ENCODE data around the gene VTCN1.
A peak's percentile ranks its signal among the peaks of the same experiment; 100 is the strongest.
"Not testable (repeated sequence)": the region's sequence is repeated elsewhere in the genome, so short reads cannot be mapped to it uniquely, and the experiment has no call there.

Gene VTCN1

DNA sequence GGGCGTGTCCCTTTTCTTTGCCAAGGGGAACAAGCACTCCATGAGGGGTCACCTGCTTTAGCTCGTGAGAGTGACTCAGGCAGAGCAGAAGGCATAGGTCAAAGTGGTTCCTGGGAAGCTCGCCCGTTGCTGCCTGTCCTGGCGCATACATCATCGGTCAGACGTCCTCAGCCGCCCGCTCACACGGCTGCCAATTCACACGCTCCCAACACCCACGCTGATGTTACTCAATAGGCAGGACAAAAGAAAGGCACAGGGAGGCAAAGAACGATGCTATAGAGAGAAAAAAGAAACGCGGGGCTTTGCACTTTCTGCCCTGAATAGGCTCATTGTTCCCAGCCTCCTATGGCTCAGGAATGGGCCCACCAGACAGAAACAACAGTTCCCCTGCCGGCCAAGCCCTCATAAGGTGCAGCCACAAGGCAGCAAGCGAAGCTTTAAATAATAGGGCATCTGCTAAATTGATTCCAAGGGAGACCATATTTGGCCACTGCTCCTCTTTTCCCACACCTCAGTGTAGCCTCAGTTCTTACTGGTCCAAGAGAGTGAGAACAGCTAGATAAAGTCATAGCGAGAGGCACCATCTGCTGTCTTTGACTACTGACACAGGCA is 38.7 kb downstream of the VTCN1 start:
- peak overlapping the region; percentile 29 for H3K27ac ChIP-seq
- peak; percentile 91 for DNase-seq (ENCODE audit: low read depth, low spot score)

DNA sequence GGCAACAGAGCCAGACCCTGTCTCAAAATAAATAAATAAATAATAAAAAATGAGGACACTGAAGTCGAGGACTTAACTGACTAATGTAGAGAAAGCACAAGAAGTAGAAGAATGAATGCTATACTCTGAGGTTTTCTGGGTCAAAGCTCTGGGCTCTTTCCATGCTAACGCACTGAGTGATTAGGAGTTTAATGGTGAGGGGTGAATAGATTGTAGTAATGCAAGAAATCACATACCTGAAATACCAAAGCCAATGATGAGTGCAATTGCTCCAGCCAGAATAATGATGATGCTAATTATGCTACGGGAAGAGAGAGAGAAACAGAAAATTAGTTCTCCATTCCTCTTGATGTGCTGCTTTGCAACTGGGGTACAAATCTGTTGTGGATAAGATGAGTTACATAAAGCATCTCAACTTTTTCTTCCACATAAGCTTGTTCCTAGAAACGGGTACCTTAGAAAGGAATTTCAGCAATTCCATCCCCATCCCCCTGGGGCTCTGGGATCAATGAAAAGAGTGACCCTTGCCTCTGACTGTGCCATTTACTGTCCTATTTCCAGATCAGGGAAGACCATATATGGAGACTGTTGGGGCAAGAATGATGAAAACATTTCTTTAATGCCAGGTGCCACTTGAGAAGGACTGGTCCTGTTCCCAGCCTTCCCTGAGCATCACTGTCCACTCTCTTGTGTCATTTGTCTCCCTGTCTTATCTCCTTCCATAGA is 40.7 kb downstream of the VTCN1 start:
- no peak for DNase-seq (ENCODE audit: low read depth, low spot score)

DNA sequence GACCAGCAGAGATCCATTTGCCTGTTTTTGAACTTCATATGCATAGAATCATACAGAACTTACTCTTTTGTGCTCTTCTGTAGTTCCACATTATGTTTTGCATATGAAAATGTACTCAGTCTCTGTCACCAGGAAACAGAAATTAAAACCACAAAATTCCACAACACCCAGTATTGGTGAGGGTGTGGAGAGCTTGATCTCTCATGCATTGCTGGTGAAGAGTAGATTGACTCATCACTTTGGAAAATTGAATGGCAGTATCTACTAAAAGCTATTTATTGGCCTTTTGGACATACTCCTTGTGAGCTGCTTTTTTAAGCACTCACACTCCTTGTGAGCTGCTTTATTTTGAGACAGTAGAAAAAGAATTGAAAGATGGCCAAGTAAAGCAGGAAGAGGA is 43.3 kb downstream of the VTCN1 start:
- DNase-seq (ENCODE audit: low read depth, low spot score), result peak; percentile 62
- peak overlapping the region; percentile 58 for H3K27ac ChIP-seq

More for the DNA sequence above, 40.7 kb downstream of the VTCN1 start:
- H3K27ac ChIP-seq, result no peak overlapping the region

DNA sequence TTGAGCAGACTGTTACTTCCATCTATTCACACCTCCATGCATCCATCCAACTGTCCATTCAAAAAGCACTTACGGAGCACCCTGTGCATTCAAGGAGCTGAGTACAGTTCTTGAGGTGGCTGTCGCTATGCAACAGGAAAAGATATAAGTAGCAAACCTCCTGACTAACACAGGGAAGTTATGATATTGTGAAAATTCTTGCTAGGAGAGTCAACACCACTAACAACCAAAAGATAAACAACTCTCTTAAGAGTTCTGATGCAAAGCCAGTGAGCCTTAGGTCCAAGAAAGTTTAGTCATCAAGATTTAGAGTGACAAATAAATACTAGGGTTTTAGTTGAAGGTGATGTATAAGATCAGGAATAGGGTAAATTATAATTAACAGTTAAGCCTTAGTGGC is 44.7 kb downstream of the VTCN1 start:
- peak; percentile 87 for DNase-seq (ENCODE audit: low read depth, low spot score)
- H3K27ac ChIP-seq, result peak overlapping the region; percentile 58

DNA sequence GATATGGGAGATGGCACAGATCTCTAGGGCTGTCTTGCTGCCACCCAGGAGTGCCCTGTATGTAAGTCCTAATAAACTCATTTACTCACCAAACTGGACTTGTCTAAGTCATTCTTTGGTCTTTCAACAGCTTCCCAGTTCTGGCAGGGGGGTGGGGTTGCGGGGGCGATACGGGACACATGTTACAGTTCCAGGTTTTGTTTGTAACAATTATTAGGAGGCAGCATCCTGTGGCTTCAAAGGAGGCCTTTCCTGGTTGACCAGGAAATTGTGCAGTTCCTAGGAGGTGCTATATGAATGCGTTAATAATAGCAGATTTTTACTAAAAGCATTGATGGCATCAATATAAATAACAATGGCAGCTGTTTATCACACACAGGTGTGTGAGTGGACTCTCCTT is 46.5 kb downstream of the VTCN1 start:
- no peak overlapping the region for H3K27ac ChIP-seq
- DNase-seq (ENCODE audit: low read depth, low spot score), result no peak

DNA sequence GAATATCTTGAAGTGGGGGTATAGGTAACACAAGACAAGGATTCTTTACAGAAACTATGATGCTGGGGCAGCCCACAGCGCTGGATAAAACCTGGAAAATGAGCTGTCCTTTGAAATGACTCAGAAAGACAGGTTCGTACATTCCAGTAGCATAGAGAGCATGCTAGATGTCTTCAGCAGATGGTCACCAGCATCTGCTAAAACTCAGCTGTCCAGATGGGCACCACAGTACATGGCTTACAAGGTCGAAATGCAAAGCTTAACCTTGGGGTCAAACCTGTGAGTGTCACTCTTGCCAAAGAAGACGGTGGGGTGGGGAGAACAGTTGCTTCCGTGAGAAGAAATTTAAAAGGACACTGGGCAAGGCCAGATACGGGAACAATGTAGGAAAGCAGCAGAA is 47.9 kb downstream of the VTCN1 start:
- no peak overlapping the region for H3K27ac ChIP-seq
- DNase-seq (ENCODE audit: low read depth, low spot score), result no peak

DNA sequence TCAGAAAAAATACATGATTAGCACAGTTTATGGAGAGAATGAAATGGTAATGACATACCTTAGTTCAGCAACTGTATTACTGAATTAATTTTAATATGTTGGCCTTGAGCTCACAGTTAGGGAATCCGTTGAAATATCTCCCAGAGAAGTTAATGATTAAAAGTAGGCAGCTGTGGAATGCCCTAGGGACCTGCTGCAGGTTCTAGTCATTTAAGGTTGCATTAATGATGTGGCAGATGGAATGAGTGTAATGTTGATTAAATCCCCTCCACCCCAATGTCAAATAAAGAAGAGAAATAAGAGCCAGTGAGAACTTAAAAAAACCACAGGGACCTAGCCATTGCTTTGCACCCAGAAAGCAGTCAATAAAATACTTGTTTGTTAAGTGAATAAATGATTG is 48.8 kb downstream of the VTCN1 start:
- H3K27ac ChIP-seq, result no peak overlapping the region
- DNase-seq (ENCODE audit: low read depth, low spot score), result no peak

DNA sequence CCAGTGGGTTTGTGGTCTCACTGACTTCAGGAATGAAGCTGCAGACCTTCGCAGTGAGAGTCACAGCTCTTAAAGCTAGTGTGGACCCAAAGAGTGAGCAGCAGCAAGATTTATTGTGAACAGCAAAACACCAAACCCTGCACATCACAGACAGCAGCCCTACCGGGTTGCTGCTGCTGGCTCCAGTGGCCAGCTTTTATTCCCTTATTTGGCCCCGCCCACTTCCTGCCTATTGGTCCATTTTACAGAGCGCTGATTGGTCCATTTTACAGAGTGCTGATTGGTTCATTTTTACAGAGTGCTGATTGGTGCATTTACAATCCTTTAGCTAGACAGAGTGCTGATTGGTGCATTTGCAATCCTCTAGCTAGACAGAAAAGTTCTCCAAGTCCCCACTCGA is 59.4 kb downstream of the VTCN1 start:
- not testable (repeated sequence) for H3K27ac ChIP-seq; DNase-seq (ENCODE audit: low read depth, low spot score)

DNA sequence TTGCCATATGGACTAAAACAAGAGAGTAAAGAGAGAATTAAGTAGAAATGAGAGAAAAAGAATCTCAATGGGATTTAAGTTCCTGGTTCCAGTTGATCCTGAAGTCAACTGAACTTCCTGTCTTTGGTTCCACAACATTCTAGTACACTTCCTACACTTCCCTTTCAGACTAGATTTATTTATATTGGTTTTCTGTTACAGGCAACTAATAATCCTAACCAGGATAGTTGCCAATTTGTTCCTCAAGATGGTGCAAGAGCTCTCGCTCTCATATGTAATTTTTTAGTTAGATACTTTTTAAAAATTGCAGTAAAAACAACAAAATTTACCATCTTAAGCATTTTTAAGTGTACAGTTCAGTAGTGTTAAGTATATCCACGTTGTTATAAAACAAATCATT is 60.4 kb downstream of the VTCN1 start:
- no peak for DNase-seq (ENCODE audit: low read depth, low spot score)
- H3K27ac ChIP-seq, result no peak overlapping the region

DNA sequence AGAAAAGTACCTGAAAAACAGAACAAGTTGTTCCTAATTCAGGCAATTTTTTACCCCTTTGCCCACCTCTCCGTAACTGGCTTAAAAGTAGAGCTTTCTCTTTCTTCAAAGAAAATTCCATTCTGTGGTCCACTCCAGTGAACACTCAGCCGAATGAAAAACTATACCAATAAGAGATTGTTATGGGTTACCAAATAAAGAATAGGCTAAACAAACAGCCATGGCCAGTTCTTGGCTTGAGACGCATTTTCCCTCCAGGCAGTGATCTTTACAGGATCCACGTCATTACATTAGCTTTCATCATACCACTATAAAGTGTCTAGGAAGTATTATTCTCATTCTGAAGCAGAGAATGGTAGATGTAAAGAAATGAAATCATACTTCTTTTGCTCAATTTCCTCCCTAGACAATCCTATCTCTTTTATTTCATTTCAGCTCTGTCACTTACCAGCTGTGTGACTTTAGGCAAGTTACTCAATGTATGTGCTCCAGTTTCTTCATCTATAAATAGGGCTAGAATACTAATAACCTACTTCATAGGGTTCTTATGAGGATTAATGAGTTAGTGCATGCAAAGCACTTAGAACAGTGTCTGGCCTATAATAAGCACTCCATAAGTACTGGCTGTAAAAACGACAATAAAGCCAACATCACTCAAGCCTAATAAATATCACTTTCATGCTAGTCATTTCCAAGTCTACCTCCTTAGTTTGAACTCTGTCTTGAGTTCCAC is 62.7 kb downstream of the VTCN1 start:
- peak overlapping the region; percentile 79 for H3K27ac ChIP-seq
- no peak for DNase-seq (ENCODE audit: low read depth, low spot score)

DNA sequence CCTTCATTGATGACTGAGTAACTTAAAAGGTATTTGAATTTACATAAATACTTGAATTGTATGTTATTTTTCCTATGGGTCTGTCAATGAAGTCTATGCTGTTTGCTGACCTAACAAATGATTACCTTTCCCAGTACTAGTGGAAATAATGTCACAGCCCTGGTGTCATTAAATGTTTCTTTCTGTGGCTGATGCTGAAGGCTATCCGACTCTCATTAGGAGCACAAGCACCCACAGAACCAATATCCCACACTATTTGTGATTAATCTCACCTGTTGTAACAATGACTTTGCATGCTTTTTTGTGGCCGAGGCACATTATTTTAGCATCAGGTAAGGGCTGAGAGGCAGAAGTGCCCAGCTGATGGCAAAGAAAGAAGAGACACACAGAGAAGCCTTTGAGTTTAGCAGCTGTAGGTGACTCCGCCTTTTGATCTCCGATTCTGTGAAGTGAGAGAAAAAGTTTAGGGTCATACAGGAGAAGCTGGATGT is 63.3 kb downstream of the VTCN1 start:
- peak overlapping the region; percentile 79 for H3K27ac ChIP-seq
- DNase-seq (ENCODE audit: low read depth, low spot score), result no peak

DNA sequence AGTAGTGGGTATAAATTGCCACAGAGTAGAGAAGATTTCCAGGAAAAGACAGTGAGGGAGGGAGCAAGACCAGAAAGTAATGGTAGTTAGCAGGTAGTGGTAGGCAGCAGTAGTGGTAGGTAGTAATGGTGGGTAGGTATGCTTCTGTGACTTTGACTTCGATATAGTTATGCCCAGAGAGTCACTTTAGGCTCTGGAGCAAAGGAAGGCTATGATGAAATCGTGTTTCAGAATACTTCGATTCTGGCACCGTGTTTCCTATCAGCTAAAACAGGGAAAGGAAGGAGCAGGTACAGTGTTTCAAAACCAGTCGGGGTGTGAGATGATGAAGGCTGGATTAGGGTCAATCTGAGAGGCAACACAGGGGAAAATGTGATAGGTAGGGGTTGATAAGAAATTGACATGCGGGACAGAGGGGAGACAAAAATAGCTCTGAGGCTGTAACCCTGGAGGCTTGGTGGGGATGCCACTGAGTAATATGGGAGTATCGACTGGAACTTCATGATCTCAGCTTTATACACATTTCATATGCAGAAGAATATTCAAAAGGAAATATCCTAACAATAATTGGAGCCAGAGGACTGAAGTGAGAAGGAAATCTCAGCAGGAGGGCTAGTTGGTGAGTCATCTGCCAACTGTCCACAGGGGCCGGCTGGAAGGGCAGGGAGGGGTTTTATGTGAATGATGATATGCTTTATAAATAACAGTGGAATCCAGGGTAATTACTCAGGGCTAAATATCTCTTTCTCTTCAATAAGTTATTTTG is 64.0 kb downstream of the VTCN1 start:
- DNase-seq (ENCODE audit: low read depth, low spot score), result no peak
- H3K27ac ChIP-seq, result peak overlapping the region; percentile 79

DNA sequence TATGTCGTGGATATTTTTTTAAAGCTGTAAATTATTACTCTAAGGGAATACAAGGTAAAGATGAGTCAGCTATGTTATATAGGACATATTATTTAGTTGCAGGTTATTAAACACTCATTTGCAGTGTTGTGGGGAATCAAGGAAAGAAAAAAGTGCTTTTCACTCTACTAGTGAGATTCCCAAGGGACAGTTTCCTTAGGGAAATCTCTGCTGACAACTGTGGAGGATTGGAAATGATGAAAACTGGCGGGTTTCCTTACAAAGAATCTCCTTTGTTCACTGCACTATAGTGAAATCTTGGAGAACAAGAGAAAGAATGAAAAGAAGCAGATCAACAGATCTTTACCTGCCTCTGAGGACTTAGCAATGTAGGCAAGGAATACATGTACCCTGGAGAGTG is 64.7 kb downstream of the VTCN1 start:
- no peak for DNase-seq (ENCODE audit: low read depth, low spot score)
- H3K27ac ChIP-seq, result peak overlapping the region; percentile 79

DNA sequence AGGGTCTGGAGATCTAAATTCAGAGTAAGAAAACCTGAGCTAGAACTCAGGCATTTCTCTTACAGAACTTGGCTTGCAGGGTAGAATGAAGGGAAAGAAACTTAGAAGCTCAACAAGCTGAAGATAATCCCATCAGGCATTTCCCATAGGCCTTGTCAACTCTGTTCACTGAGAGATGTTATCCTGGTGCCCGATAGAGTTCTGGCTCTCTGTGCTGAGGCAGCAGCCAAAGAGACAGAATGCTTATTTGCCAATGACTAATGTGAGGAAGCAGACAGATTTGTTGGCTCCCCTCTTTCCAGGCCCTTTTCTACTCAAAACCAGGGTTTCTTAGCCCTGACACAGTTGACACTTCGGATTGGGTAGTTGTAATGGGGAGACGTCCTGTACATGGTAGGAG is 66.9 kb downstream of the VTCN1 start:
- no peak overlapping the region for H3K27ac ChIP-seq
- DNase-seq (ENCODE audit: low read depth, low spot score), result no peak

DNA sequence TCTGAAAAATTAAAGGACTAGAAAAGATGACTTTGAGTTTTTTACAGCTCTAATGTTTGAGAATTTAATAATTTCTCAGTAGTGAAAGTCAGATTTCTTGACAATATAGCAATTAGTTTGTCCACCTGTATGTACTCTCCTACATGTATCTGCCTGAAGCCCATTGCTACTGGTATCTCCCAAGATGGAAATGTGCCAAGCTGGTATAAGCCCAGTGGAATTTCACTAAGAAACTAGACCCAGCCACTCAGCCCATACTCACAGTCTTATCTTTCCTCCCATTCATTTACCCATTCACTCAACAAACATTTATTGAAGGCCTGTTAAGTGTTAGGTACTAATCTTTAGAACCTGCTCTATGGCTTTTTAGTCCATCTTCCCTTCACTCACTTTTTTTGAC is 67.6 kb downstream of the VTCN1 start:
- no peak overlapping the region for H3K27ac ChIP-seq
- DNase-seq (ENCODE audit: low read depth, low spot score), result no peak

DNA sequence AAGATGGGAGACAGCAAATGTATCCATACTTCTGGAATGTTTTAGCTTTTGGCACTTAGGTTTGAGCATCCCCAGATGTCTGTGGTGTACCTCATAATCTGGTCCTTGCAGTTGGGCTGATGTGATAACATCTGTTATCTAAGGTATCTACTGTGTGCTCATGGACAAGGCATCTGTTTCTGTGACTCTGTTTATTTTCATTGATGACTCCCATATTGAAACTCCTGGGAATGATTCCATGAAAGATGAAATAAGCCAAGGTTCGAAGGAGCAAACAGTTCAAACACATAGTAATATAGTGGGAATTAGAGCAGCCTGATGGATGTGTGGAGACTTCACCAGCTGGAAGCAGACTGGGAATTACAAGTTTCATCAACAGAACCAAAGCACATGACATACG is 68.5 kb downstream of the VTCN1 start:
- H3K27ac ChIP-seq, result no peak overlapping the region
- no peak for DNase-seq (ENCODE audit: low read depth, low spot score)

DNA sequence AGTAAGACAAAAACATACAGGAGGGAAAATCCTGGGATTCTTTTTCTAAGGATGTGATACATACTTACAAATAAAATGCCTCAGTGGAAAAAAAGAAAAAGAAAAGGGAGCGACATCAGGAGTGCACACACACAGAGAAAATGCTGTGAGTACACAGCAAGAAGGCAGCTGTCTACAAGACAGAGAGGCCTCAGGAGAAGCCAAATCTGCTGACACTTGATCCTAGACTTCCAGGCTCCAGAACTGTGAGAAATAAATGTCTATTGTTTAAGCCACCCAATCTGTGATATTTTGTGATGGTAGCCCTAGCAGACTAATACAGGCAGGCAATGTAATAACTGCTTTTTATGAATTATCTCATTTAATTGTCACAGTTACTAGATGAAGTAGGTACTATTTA is 72.2 kb downstream of the VTCN1 start:
- DNase-seq (ENCODE audit: low read depth, low spot score), result no peak

DNA sequence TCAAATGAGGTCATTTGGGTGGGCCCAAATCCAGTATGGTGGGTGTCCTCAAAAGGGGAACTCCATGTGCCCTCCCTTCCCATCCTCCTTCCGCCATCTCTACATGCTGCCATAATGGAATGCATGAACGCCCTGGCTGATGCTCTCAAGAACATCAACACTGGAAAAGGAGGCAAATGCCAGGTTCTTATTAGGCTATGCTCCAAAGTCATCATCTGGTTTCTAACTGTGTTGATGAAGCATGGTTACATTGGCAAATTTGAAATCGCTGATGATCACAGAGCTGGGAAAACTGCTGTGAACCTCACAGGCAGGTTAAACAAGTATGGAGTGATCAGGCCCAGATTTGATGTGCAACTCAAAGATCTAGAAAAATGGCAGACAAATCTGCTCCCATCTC is 72.6 kb downstream of the VTCN1 start:
- DNase-seq (ENCODE audit: low read depth, low spot score), result no peak
- no peak overlapping the region for H3K27ac ChIP-seq

More for the DNA sequence above, 72.2 kb downstream of the VTCN1 start:
- H3K27ac ChIP-seq, result no peak overlapping the region

DNA sequence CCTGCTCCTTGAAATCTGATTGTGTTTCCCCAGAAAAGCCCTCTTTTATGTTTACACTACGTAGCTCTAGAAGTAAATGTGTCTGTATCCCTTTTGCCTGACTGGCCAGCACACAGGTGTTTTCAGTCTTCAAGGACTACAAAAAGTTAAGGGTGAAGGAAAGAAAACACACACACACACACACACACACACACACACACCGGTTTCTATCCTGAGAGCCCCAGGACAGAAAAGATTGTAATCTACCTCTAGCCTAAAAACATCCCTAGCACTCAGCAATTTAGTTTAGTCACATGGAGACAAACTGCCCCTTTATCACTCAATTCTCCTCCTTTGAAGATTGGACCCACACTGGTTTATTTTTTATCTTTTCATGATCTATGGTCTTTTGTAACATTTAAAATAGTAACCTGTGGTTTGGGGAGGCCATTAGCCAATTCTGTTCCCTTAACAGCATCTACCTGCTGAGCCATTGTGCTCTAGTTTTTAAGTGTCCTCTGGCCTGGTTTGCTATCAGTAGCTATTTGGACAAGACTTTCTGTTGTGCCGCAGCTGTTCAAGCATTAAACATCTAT is 73.4 kb downstream of the VTCN1 start:
- H3K27ac ChIP-seq, result no peak overlapping the region
- no peak for DNase-seq (ENCODE audit: low read depth, low spot score)

DNA sequence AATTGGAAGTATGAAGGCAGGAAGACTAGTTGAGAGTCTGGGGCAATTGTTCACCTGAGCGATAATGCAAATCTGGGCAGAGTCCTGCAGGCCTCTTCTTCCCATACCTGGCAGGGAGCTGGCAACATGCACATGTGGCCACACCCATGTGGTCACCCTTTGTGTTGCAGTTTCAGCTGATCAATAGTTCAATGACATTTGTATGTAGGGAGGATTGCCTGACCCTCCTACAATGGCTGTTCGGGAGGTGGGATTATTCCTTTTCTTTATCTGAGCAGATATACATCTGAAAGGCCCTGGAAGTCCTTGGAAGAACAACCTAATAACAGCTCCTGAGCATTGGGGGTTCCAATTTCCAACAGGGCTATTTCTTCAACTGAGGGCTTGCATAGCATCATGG is 74.0 kb downstream of the VTCN1 start:
- no peak for DNase-seq (ENCODE audit: low read depth, low spot score)
- no peak overlapping the region for H3K27ac ChIP-seq
